ENCODE data around the gene PDS5B.
A peak's percentile ranks its signal among the peaks of the same experiment; 100 is the strongest.

The PDS5B gene

DNA sequence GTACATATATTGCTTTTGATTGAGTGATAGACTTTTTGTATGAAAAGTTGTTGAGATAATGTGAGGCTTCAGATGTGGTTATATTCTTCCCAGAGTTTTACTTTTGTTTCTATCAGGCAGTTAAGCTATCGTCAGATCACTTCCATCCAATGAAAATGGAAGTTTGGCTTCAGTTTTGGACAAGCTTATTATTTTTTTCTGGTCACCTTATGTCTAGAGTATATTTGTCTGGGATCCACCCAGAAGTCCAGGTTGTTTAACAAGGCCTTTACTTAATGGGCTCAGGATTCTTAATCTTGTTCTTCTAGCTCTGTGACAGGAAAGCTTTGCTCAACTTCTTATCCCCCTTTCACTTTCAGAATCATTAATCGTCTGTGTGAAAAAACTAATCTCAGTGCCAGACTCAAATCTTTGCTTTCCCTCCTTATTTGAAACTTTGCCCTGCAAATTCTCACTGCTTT is 150.9 kb downstream of the PDS5B start:
- DNase-seq (ENCODE audit: low read depth, low spot score), result no peak
- H3K4me3 ChIP-seq (ENCODE audit: low read depth, low read length), result no peak overlapping the region
- TF ChIP-seq, protein P1, sequence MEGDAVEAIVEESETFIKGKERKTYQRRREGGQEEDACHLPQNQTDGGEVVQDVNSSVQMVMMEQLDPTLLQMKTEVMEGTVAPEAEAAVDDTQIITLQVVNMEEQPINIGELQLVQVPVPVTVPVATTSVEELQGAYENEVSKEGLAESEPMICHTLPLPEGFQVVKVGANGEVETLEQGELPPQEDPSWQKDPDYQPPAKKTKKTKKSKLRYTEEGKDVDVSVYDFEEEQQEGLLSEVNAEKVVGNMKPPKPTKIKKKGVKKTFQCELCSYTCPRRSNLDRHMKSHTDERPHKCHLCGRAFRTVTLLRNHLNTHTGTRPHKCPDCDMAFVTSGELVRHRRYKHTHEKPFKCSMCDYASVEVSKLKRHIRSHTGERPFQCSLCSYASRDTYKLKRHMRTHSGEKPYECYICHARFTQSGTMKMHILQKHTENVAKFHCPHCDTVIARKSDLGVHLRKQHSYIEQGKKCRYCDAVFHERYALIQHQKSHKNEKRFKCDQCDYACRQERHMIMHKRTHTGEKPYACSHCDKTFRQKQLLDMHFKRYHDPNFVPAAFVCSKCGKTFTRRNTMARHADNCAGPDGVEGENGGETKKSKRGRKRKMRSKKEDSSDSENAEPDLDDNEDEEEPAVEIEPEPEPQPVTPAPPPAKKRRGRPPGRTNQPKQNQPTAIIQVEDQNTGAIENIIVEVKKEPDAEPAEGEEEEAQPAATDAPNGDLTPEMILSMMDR (IDR thresholded peaks at IDR 0.05; ENCODE audit: insufficient read depth, low read length, missing control alignments), result no peak
- POLR2A ChIA-PET, result no interaction called here
- CTCF ChIA-PET, result no interaction called here

DNA sequence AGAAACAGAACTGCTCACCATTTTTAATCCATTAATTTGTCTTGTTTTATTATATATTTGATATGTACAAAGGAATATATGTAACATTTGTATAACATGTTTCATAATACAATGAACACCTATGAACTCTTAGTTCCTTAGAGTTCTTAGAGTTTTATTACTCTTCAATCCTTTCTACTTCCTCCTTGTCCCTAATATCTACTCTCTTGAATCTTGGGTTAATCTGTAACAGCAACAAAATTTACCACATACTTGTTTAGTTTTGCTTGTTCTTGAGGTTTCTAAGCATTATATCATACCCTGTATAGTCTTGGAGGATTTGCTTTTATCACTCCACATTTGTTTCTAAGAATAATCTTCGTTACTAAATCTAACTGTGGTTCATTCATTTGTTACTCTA is 151.4 kb downstream of the PDS5B start:
- no peak overlapping the region for H3K4me3 ChIP-seq (ENCODE audit: low read depth, low read length)
- TF ChIP-seq, protein P1 (IDR thresholded peaks at IDR 0.05; ENCODE audit: insufficient read depth, low read length, missing control alignments), result no peak
- ChIA-PET CTCF (no interaction called here), POLR2A (no interaction called here)
- DNase-seq (ENCODE audit: low read depth, low spot score), result no peak

DNA sequence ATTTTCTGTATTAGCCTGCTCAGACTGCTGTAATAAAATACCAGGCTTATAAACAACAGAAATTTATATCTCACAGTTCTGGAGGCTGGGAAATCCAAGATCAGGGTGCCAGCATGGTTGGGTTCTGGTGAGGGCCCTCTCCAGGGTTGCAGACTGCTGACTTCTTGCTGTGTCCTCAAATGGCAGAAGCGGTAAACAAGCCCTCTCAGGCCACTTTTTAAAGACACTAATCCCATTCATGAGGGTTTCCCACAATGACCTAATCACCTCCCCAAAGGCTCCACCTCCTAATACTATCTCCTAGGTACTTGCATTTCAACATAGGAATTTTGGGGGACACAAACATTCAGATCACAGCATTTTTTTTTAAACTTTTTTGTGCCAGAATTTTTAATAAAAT is 159.3 kb downstream of the PDS5B start:
- TF ChIP-seq, protein P1 (IDR thresholded peaks at IDR 0.05; ENCODE audit: insufficient read depth, low read length, missing control alignments), result no peak
- CTCF ChIA-PET, result no interaction called here
- no peak overlapping the region for H3K4me3 ChIP-seq (ENCODE audit: low read depth, low read length)
- DNase-seq (ENCODE audit: low read depth, low spot score), result no peak
- POLR2A ChIA-PET, result no interaction called here

DNA sequence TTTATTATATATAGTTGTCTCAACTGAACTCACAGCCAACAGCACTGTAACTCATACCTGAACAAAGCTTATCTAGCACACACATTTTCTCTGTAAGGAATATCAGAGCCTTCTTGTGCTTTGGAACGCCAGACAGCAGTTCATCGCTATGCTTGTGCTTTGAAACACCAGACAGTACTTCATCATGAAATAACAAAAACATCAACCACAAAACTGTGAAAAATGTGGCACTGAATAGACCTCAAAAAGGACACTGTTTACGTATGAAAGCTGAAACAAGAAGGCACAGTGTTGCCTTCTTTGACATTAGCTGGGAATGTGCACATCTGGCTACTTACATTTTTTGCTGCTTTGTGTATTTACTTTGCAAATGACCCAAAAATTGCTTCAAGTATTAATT is 160.2 kb downstream of the PDS5B start:
- TF ChIP-seq, protein P1 (IDR thresholded peaks at IDR 0.05; ENCODE audit: insufficient read depth, low read length, missing control alignments), result no peak
- ChIA-PET POLR2A (no interaction called here), CTCF (no interaction called here)
- no peak overlapping the region for H3K4me3 ChIP-seq (ENCODE audit: low read depth, low read length)
- DNase-seq (ENCODE audit: low read depth, low spot score), result peak; percentile 24

DNA sequence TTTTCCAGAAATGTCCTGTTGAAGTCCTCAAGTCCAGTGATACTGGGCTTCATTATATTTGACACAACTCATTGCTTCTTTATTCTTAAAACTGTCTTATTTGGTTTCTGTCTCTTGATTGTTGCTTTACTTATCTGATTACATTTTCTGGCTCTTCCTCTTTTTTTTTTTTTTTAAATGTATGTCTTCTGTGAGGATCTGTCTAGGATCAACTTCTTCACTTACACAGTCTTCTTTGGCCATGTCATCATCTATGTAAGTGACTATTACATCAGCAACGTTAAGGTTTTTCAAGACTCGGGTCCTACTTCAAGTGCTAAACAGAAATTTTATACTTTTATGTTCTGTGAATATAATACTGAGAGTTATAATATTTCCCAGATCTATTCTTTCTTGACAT is 162.1 kb downstream of the PDS5B start:
- no peak for DNase-seq (ENCODE audit: low read depth, low spot score)
- POLR2A ChIA-PET, result no interaction called here
- CTCF ChIA-PET, result no interaction called here
- TF ChIP-seq, protein P1 (IDR thresholded peaks at IDR 0.05; ENCODE audit: insufficient read depth, low read length, missing control alignments), result no peak
- no peak overlapping the region for H3K4me3 ChIP-seq (ENCODE audit: low read depth, low read length)

DNA sequence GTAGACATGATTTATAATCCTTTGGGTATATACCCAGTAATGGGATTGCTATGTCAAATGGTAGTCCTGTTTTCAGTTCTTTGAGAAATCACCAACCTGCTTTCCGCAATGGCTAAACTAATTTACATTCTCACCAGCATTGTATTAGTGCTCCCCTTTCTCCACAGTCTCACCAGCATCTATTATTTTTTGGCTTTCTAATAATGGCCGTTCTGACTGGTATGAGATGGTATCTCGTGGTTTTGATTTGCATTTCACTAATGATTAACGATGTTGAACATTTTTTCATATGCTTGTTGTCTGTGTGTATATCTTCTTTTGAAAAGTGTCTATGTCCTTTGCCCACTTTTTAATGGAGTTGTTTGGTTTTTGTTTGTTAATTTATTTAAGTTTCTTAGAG is 165.1 kb downstream of the PDS5B start:
- TF ChIP-seq, protein P1 (IDR thresholded peaks at IDR 0.05; ENCODE audit: insufficient read depth, low read length, missing control alignments), result no peak
- H3K4me3 ChIP-seq (ENCODE audit: low read depth, low read length), result no peak overlapping the region
- POLR2A ChIA-PET, result no interaction called here
- CTCF ChIA-PET, result no interaction called here
- no peak for DNase-seq (ENCODE audit: low read depth, low spot score)

All from AG04449 (cell line).